Memory B cell (primary cell): Measurements from ENCODE around the gene CXCL8.
"Not testable (repeated sequence)": the region's sequence is repeated elsewhere in the genome, so short reads cannot be mapped to it uniquely, and the experiment has no call there.

Experiments
- ATAC-seq: fragments of 150-1000 bp; cut with Tn5 transposase; 2 replicates; pipeline ENCODE4 v1.10.0; 2021; ENCODE audit warnings: low read depth, mild to moderate bottlenecking, moderate library complexity
- DNase-seq, 2 donors: peaks; one replicate each; pipeline ENCODE4 v3.0.0; 2022; ENCODE audit warnings: low spot score in 2 of 2
- H3K27ac Mint-ChIP-seq: one replicate; pipeline ENCODE4 v1.8.0; 2022; ENCODE audit warnings: mild to moderate bottlenecking, moderate library complexity, mixed read lengths
- H3K27me3 Mint-ChIP-seq: one replicate; pipeline ENCODE4 v1.8.0; 2022; ENCODE audit warnings: mixed read lengths
- H3K36me3 Mint-ChIP-seq: one replicate; pipeline ENCODE4 v1.8.0; 2022; ENCODE audit warnings: mild to moderate bottlenecking, mixed read lengths
- H3K4me1 Mint-ChIP-seq: one replicate; pipeline ENCODE4 v1.8.0; 2022; ENCODE audit warnings: mixed read lengths
- H3K4me3 Mint-ChIP-seq: one replicate; pipeline ENCODE4 v1.8.0; 2022; ENCODE audit warnings: mild to moderate bottlenecking, moderate library complexity, mixed read lengths
- H3K9me3 Mint-ChIP-seq: one replicate; pipeline ENCODE4 v1.8.0; 2022; ENCODE audit warnings: mixed read lengths

Gene CXCL8

DNA sequence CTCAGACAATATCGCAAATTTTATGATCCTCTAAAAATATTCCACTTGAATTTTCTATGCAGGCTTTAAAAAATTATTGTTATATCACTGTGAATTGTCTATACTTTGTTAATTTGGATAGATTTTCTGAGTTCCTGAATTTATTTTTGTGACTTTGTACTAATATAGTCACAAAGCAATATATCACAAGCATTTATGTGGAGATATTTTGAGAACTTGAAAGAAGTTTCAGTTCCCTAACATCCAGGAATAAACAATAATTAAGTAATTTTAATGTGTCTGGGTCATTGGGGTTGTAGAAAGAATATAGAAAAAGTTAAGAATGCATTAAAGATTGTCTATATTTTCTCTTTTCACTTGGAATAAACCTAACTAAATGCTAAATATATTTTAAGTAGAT is 32.0 kb downstream of the CXCL8 start:
- DNase-seq: no peak
- no peak for ATAC-seq
- Mint-ChIP-seq H3K27me3 (peaks cover 7% of the 10 kb centered on the region), H3K4me1 (no peaks in the 10 kb centered on the region), H3K4me3 (no peak overlapping the region), H3K36me3 (no peaks in the 10 kb centered on the region), H3K27ac (no peak overlapping the region), H3K9me3 (no peaks in the 10 kb centered on the region)

- ATAC-seq, H3K36me3 Mint-ChIP-seq, H3K4me1 Mint-ChIP-seq, DNase-seq, H3K27me3 Mint-ChIP-seq, H3K4me3 Mint-ChIP-seq, H3K9me3 Mint-ChIP-seq, H3K27ac Mint-ChIP-seq: not testable (repeated sequence)
These were observed 34.0 kb downstream of the CXCL8 start for GRCh38 chr4:73774406-73774805.

- ATAC-seq: no peak
- H3K36me3 Mint-ChIP-seq: no peaks in the 10 kb centered on the region
- peaks cover 3% of the 10 kb centered on the region for H3K27me3 Mint-ChIP-seq
- no peaks in the 10 kb centered on the region for H3K4me1 Mint-ChIP-seq
- DNase-seq: no peak
- H3K27ac Mint-ChIP-seq: no peak overlapping the region
- no peak overlapping the region for H3K4me3 Mint-ChIP-seq
- H3K9me3 Mint-ChIP-seq: no peaks in the 10 kb centered on the region
These were observed 36.0 kb downstream of the CXCL8 start for GRCh38 chr4:73776321-73776729.

- H3K9me3 Mint-ChIP-seq: no peaks in the 10 kb centered on the region
- DNase-seq (no peak), ATAC-seq (no peak)
- no peak overlapping the region for H3K27ac Mint-ChIP-seq
- no peaks in the 10 kb centered on the region for H3K36me3 Mint-ChIP-seq
- H3K4me3 Mint-ChIP-seq: no peak overlapping the region
- H3K4me1 Mint-ChIP-seq: no peaks in the 10 kb centered on the region
- peaks cover 4% of the 10 kb centered on the region for H3K27me3 Mint-ChIP-seq
These were observed 37.2 kb downstream of the CXCL8 start for GRCh38 chr4:73777612-73778011.

- H3K27me3 Mint-ChIP-seq: peaks cover 4% of the 10 kb centered on the region
- no peak overlapping the region for H3K4me3 Mint-ChIP-seq
- ATAC-seq: no peak
- H3K9me3 Mint-ChIP-seq: no peaks in the 10 kb centered on the region
- H3K36me3 Mint-ChIP-seq: no peaks in the 10 kb centered on the region
- no peak for DNase-seq
- no peaks in the 10 kb centered on the region for H3K4me1 Mint-ChIP-seq
- no peak overlapping the region for H3K27ac Mint-ChIP-seq
These were observed 39.9 kb downstream of the CXCL8 start for GRCh38 chr4:73780243-73780642.

GRCh38 chr4:73780834-73781233 is 40.5 kb downstream of the CXCL8 start:
- H3K36me3 Mint-ChIP-seq: no peaks in the 10 kb centered on the region
- no peaks in the 10 kb centered on the region for H3K9me3 Mint-ChIP-seq
- no peak for DNase-seq
- H3K4me1 Mint-ChIP-seq: no peaks in the 10 kb centered on the region
- no peak overlapping the region for H3K27ac Mint-ChIP-seq
- H3K4me3 Mint-ChIP-seq: no peak overlapping the region
- ATAC-seq: no peak
- peaks cover 4% of the 10 kb centered on the region for H3K27me3 Mint-ChIP-seq

DNA sequence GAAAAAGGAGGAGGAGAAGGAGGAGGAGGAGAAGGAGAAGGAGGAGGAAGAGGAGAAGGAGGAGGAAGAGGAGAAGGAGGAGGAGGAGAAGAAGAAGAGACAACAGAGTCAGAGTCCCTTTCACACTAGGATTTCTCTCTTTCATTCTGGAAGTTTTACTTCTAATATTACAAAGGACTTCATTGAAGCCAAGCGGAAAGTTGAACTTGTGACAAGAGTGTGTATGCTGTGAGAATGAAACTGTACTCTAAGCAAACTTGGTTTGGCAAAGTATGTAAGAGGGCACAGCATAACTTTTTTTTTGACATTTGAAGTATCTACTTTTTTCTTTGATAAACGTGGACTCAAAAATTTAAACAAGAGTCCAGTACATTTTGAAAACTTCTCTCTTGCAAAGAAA is 48.0 kb downstream of the CXCL8 start:
- ATAC-seq (no peak), DNase-seq (no peak)
- Mint-ChIP-seq H3K36me3 (no peaks in the 10 kb centered on the region), H3K9me3 (peaks cover 4% of the 10 kb centered on the region), H3K4me1 (no peaks in the 10 kb centered on the region), H3K27me3 (peaks cover 2% of the 10 kb centered on the region), H3K27ac (no peak overlapping the region), H3K4me3 (no peak overlapping the region)
